Glutamatergic neuron (in vitro differentiated cells): Measurements from ENCODE around the gene YIPF6. TPM values are rescaled to one million over a fixed set of nuclear protein-coding genes. Genes with fewer than 3 reads are reported as not detected.
A peak's percentile ranks its signal among the peaks of the same experiment; 100 is the strongest.

ENCODE experiments used
- DNase-seq: peaks from one replicate; pipeline ENCODE4 v3.0.0; 2022
- H3K27ac Mint-ChIP-seq: one replicate; pipeline ENCODE4 v1.8.0; 2020; ENCODE audit warnings: mild to moderate bottlenecking, mixed read lengths, inconsistent platforms; ENCODE audit not compliant: unreplicated experiment
- H3K27me3 Mint-ChIP-seq: one replicate; pipeline ENCODE4 v1.8.0; 2020; ENCODE audit warnings: mild to moderate bottlenecking, moderate library complexity, mixed read lengths, inconsistent platforms; ENCODE audit not compliant: unreplicated experiment
- H3K36me3 Mint-ChIP-seq: one replicate; pipeline ENCODE4 v1.8.0; 2020; ENCODE audit warnings: mild to moderate bottlenecking, mixed read lengths, inconsistent platforms; ENCODE audit not compliant: unreplicated experiment
- H3K4me1 Mint-ChIP-seq: one replicate; pipeline ENCODE4 v1.8.0; 2020; ENCODE audit warnings: mild to moderate bottlenecking, low read depth, mixed read lengths, inconsistent platforms; ENCODE audit not compliant: unreplicated experiment
- H3K4me3 Mint-ChIP-seq: one replicate; pipeline ENCODE4 v1.8.0; 2020; ENCODE audit warnings: mild to moderate bottlenecking, mixed read lengths, inconsistent platforms; ENCODE audit not compliant: unreplicated experiment
- H3K9me3 Mint-ChIP-seq: one replicate; pipeline ENCODE4 v1.8.0; 2020; ENCODE audit warnings: mild to moderate bottlenecking, moderate library complexity, mixed read lengths, inconsistent platforms; ENCODE audit not compliant: unreplicated experiment
- total RNA-seq: library from RNA; stranded (reverse); fragmentation: NEBNext Ultra II Directional; extraction: Animal tissue kit (Norgen Biotek cat#: 25700); gene quantifications from one replicate; pipeline ENCODE4 v1.2.1, GENCODE V29; 2021; ENCODE audit not compliant: unreplicated experiment
- TF ChIP-seq, protein P1 (sequence below): fragments of 200-600 bp; sonication (generic); IDR thresholded peaks from one replicate; pipeline ENCODE4 v1.5.0; 2021; ENCODE audit not compliant: partially characterized antibody, unreplicated experiment

Gene YIPF6
- total RNA-seq, 1 donor from 2014 or later: 47.2 TPM

GRCh38 chrX:68461093-68461492, 37.8 kb upstream of the YIPF6 start:
- H3K4me3 Mint-ChIP-seq: no peak overlapping the region
- no peak overlapping the region for H3K27ac Mint-ChIP-seq
- TF ChIP-seq, protein P1, sequence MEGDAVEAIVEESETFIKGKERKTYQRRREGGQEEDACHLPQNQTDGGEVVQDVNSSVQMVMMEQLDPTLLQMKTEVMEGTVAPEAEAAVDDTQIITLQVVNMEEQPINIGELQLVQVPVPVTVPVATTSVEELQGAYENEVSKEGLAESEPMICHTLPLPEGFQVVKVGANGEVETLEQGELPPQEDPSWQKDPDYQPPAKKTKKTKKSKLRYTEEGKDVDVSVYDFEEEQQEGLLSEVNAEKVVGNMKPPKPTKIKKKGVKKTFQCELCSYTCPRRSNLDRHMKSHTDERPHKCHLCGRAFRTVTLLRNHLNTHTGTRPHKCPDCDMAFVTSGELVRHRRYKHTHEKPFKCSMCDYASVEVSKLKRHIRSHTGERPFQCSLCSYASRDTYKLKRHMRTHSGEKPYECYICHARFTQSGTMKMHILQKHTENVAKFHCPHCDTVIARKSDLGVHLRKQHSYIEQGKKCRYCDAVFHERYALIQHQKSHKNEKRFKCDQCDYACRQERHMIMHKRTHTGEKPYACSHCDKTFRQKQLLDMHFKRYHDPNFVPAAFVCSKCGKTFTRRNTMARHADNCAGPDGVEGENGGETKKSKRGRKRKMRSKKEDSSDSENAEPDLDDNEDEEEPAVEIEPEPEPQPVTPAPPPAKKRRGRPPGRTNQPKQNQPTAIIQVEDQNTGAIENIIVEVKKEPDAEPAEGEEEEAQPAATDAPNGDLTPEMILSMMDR: no peak
- no peaks in the 10 kb centered on the region for H3K4me1 Mint-ChIP-seq
- DNase-seq: no peak
- H3K27me3 Mint-ChIP-seq: no peaks in the 10 kb centered on the region
- no peaks in the 10 kb centered on the region for H3K36me3 Mint-ChIP-seq
- no peaks in the 10 kb centered on the region for H3K9me3 Mint-ChIP-seq

GRCh38 chrX:68461576-68461975, 37.3 kb upstream of the YIPF6 start:
- Mint-ChIP-seq H3K9me3 (no peaks in the 10 kb centered on the region), H3K4me1 (no peaks in the 10 kb centered on the region), H3K4me3 (no peak overlapping the region), H3K36me3 (no peaks in the 10 kb centered on the region), H3K27me3 (no peaks in the 10 kb centered on the region), H3K27ac (no peak overlapping the region)
- no peak for DNase-seq
- TF ChIP-seq, protein P1: no peak

DNA sequence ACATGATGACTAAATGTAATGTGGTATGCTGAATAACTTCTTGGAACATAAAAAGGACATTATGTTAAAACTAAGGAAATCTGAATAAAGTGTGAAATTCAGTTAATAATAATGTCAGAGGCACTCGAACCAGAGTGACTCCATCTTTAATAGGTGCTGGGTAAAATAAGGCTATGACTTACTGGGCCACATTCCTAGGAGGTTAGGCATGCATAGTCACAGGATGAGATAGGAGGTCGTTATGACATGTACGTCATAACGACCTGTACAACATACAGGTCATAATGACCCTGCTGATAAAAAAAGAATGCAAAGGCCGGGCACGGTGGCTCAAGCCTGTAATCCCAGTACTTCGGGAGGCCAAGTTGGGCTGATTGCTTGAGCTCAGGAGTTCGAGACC, 36.7 kb upstream of the YIPF6 start:
- H3K9me3 Mint-ChIP-seq: no peaks in the 10 kb centered on the region
- no peaks in the 10 kb centered on the region for H3K4me1 Mint-ChIP-seq
- no peaks in the 10 kb centered on the region for H3K36me3 Mint-ChIP-seq
- TF ChIP-seq, protein P1: no peak
- no peaks in the 10 kb centered on the region for H3K27me3 Mint-ChIP-seq
- no peak overlapping the region for H3K27ac Mint-ChIP-seq
- H3K4me3 Mint-ChIP-seq: no peak overlapping the region
- no peak for DNase-seq

DNA sequence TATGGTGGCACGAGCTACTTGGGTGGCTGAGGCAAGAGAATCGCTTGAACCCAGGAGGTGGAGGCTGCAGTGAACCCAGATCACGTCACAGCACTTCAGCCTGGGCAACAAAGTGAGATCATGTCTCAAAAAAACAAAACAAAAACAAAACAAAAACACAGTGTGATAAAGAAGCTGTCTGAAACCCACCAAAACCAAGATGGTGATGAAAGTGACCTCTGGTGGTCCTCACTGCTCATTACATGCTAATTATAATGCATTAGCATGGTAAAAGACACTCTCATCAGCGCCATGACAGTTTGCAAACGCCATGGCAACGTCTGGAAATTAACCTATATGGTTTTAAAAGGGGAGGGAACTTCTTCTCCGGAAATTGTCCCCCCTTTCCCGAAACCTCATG, 36.2 kb upstream of the YIPF6 start:
- Mint-ChIP-seq H3K9me3 (no peaks in the 10 kb centered on the region), H3K27me3 (no peaks in the 10 kb centered on the region), H3K4me1 (no peaks in the 10 kb centered on the region), H3K4me3 (no peak overlapping the region), H3K27ac (no peak overlapping the region), H3K36me3 (no peaks in the 10 kb centered on the region)
- TF ChIP-seq, protein P1: peak; percentile 60
- DNase-seq: no peak

GRCh38 chrX:68463880-68464279, 35.0 kb upstream of the YIPF6 start:
- Mint-ChIP-seq H3K9me3 (no peaks in the 10 kb centered on the region), H3K27me3 (no peaks in the 10 kb centered on the region), H3K4me1 (no peaks in the 10 kb centered on the region), H3K4me3 (no peak overlapping the region), H3K27ac (no peak overlapping the region), H3K36me3 (no peaks in the 10 kb centered on the region)
- TF ChIP-seq, protein P1: no peak
- no peak for DNase-seq
